HepG2 (cell line): ENCODE measurements around the gene INA. TPM values are rescaled to one million over a fixed set of nuclear protein-coding genes. Genes with fewer than 3 reads are reported as not detected.

Experiments
- FOXO4 ChIP-seq: sonication (generic); formaldehyde crosslinking; conservative IDR thresholded peaks from 2 replicates; pipeline ENCODE4 v1.8.1; 2023; ENCODE audit warnings: missing genetic modification reagents
- HHEX ChIP-seq: IDR thresholded peaks from 2 replicates; pipeline ENCODE4 v1.6.1; 2016; ENCODE audit warnings: control low read depth
- MIER2 ChIP-seq: IDR thresholded peaks from 2 replicates; pipeline ENCODE4 v1.6.1; 2016; ENCODE audit warnings: missing biosample characterization, missing genetic modification reagents
- MLX ChIP-seq: IDR thresholded peaks from 2 replicates; pipeline ENCODE4 v1.6.1; 2016
- NFE2L1 ChIP-seq: sonication (generic); formaldehyde crosslinking; IDR thresholded peaks from 2 replicates; pipeline ENCODE4 v1.4.0; 2020; ENCODE audit warnings: missing genetic modification reagents, mild to moderate bottlenecking, borderline replicate concordance
- POLR2AphosphoS5 ChIP-seq: IDR thresholded peaks from 2 replicates; pipeline ENCODE4 v1.6.1; 2012; ENCODE audit warnings: low read depth, low read length
- RFXANK ChIP-seq: IDR thresholded peaks from 2 replicates; pipeline ENCODE4 v1.6.1; 2016
- RFXAP ChIP-seq: sonication (generic); formaldehyde crosslinking; IDR thresholded peaks from 2 replicates; pipeline ENCODE4 v1.4.0; 2020; ENCODE audit warnings: missing genetic modification reagents, borderline replicate concordance
- ZNF275 ChIP-seq: sonication (generic); formaldehyde crosslinking; IDR thresholded peaks from 2 replicates; pipeline ENCODE4 v1.8.0; 2022; ENCODE audit warnings: missing genetic modification reagents, mild to moderate bottlenecking, inconsistent platforms, borderline replicate concordance
- ZNF432 ChIP-seq: sonication (generic); formaldehyde crosslinking; IDR thresholded peaks from 2 replicates; pipeline ENCODE4 v1.5.0; 2020; ENCODE audit warnings: missing genetic modification reagents, mild to moderate bottlenecking, borderline replicate concordance
- ZNF563 ChIP-seq: sonication (generic); formaldehyde crosslinking; IDR thresholded peaks from 2 replicates; pipeline ENCODE4 v1.8.0; 2022; ENCODE audit warnings: mild to moderate bottlenecking, moderate library complexity, missing genetic modification reagents
- ZNF737 ChIP-seq: sonication (generic); formaldehyde crosslinking; IDR thresholded peaks from 2 replicates; pipeline ENCODE4 v1.5.0; 2020; ENCODE audit warnings: missing genetic modification reagents, mild to moderate bottlenecking, borderline replicate concordance
- ZNF747 ChIP-seq: sonication (generic); formaldehyde crosslinking; IDR thresholded peaks from 2 replicates; pipeline ENCODE4 v1.8.1; 2023; ENCODE audit warnings: missing genetic modification reagents, mild to moderate bottlenecking, borderline replicate concordance
- polyA plus RNA-seq, 8 experiments: library from polyadenylated mRNA; depleted of rRNA in 3 of 8; stranded (reverse) in 7 of 8; unstranded in 1 of 8; fragments of >200 nt; fragmentation: Illumina TruSeq in 4 of 8; extraction: Trizol in 4 of 8; gene quantifications; 2 replicates each; pipeline versions ENCODE4 v1.2.1 to v1.2.3, GENCODE V29; 2011 to 2016; ENCODE audit warnings: low read depth in 4 of 8, missing spikeins in 1 of 8, mixed read lengths in 1 of 8; ENCODE audit not compliant: insufficient read depth in 1 of 8
- total RNA-seq, 5 experiments: library from RNA; depleted of rRNA; stranded (reverse); fragments of >200 nt; fragmentation: Illumina TruSeq; extraction: Trizol; gene quantifications; 2 replicates each; pipeline ENCODE4 v1.2.3, GENCODE V29; 2016; ENCODE audit warnings: low read depth in 1 of 5
- TF ChIP-seq, protein P1 (sequence below): sonication (generic); formaldehyde crosslinking; IDR thresholded peaks from 2 replicates; pipeline ENCODE4 v1.9.0; 2021; ENCODE audit warnings: missing genetic modification reagents, borderline replicate concordance
- TF ChIP-seq, protein P2 (sequence below): sonication (generic); formaldehyde crosslinking; IDR thresholded peaks from 2 replicates; pipeline ENCODE4 v1.4.0; 2020; ENCODE audit warnings: mild to moderate bottlenecking, missing genetic modification reagents
- TF ChIP-seq, protein P3 (sequence below): sonication (generic); formaldehyde crosslinking; IDR thresholded peaks from 2 replicates; pipeline ENCODE4 v1.8.1; 2023; ENCODE audit warnings: mild to moderate bottlenecking, inconsistent platforms, moderate library complexity, missing genetic modification reagents, borderline replicate concordance
- TF ChIP-seq, protein P4 (sequence below): sonication (generic); formaldehyde crosslinking; IDR thresholded peaks from 2 replicates; pipeline ENCODE4 v1.5.0; 2020; ENCODE audit warnings: missing genetic modification reagents

Gene INA
- total and polyA plus RNA-seq, 2 of the 13 experiments (the other 11 are each of a cell fraction or from before 2014, with no cell fraction given) = 0.04 to 0.13 TPM

- TF ChIP-seq, protein P1, sequence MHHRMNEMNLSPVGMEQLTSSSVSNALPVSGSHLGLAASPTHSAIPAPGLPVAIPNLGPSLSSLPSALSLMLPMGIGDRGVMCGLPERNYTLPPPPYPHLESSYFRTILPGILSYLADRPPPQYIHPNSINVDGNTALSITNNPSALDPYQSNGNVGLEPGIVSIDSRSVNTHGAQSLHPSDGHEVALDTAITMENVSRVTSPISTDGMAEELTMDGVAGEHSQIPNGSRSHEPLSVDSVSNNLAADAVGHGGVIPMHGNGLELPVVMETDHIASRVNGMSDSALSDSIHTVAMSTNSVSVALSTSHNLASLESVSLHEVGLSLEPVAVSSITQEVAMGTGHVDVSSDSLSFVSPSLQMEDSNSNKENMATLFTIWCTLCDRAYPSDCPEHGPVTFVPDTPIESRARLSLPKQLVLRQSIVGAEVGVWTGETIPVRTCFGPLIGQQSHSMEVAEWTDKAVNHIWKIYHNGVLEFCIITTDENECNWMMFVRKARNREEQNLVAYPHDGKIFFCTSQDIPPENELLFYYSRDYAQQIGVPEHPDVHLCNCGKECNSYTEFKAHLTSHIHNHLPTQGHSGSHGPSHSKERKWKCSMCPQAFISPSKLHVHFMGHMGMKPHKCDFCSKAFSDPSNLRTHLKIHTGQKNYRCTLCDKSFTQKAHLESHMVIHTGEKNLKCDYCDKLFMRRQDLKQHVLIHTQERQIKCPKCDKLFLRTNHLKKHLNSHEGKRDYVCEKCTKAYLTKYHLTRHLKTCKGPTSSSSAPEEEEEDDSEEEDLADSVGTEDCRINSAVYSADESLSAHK = no peak
- TF ChIP-seq MIER2 (CRISPR knock-in tag) = peak; percentile 95
- TF ChIP-seq RFXANK (CRISPR knock-in tag) = no peak
- TF ChIP-seq, protein P2, sequence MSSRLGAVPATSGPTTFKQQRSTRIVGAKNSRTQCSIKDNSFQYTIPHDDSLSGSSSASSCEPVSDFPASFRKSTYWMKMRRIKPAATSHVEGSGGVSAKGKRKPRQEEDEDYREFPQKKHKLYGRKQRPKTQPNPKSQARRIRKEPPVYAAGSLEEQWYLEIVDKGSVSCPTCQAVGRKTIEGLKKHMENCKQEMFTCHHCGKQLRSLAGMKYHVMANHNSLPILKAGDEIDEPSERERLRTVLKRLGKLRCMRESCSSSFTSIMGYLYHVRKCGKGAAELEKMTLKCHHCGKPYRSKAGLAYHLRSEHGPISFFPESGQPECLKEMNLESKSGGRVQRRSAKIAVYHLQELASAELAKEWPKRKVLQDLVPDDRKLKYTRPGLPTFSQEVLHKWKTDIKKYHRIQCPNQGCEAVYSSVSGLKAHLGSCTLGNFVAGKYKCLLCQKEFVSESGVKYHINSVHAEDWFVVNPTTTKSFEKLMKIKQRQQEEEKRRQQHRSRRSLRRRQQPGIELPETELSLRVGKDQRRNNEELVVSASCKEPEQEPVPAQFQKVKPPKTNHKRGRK = no peak
- TF ChIP-seq MLX = no peak
- TF ChIP-seq ZNF563 (CRISPR knock-in tag) = 0 out of 2 replicates have a peak, but pooled peaks have one; percentile 41
- TF ChIP-seq, protein P3, sequence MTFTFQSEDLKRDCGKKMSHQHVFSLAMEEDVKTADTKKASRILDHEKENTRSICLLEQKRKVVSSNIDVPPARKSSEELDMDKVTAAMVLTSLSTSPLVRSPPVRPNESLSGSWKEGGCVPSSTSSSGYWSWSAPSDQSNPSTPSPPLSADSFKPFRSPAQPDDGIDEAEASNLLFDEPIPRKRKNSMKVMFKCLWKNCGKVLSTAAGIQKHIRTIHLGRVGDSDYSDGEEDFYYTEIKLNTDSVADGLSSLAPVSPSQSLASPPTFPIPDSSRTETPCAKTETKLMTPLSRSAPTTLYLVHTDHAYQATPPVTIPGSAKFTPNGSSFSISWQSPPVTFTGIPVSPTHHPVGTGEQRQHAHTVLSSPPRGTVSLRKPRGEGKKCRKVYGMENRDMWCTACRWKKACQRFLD = no peak
- TF ChIP-seq FOXO4 (CRISPR knock-in tag) = 0 out of 2 replicates have a peak, but pooled peaks have one; percentile 45
- TF ChIP-seq RFXAP = no peak
- no peak for TF ChIP-seq POLR2AphosphoS5
- TF ChIP-seq NFE2L1 = no peak
- no peak for TF ChIP-seq HHEX (CRISPR knock-in tag)
- no peak for TF ChIP-seq ZNF747 (CRISPR knock-in tag)
- no peak for TF ChIP-seq ZNF432 (CRISPR knock-in tag)
- no peak for TF ChIP-seq ZNF737
- no peak for TF ChIP-seq ZNF275 (CRISPR knock-in tag)
- TF ChIP-seq, protein P4, sequence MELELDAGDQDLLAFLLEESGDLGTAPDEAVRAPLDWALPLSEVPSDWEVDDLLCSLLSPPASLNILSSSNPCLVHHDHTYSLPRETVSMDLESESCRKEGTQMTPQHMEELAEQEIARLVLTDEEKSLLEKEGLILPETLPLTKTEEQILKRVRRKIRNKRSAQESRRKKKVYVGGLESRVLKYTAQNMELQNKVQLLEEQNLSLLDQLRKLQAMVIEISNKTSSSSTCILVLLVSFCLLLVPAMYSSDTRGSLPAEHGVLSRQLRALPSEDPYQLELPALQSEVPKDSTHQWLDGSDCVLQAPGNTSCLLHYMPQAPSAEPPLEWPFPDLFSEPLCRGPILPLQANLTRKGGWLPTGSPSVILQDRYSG = no peak
Observed at GRCh38 chr10:103278862-103279298, 1.9 kb downstream of the INA start (continued).
